A549 (cell line): ENCODE measurements around the gene IL17REL.

Experiments
- CTCF ChIP-seq: fragments of >200 bp; sonication (Bioruptor Twin); formaldehyde crosslinking; IDR thresholded peaks from 3 replicates; pipeline ENCODE4 v1.5.1; 2016
- EP300 ChIP-seq, 2 experiments: fragments of >200 bp; sonication (Bioruptor Twin); formaldehyde crosslinking; IDR thresholded peaks; 2 replicates in 1 of 2; 3 replicates in 1 of 2; pipeline ENCODE4 v1.6.1; 2016 to 2017
- JUN ChIP-seq, 2 experiments: fragments of >200 bp; sonication (Bioruptor Twin); formaldehyde crosslinking; IDR thresholded peaks; 2 replicates in 1 of 2; 3 replicates in 1 of 2; pipeline ENCODE4 v1.6.1; 2016 to 2017
- KDM1A ChIP-seq: fragments of 200-600 bp; sonication (generic); IDR thresholded peaks from 2 replicates; pipeline ENCODE4 v1.6.1; 2016; ENCODE audit warnings: low read depth, mild to moderate bottlenecking
- NR3C1 ChIP-seq: fragments of >200 bp; sonication (Bioruptor Twin); formaldehyde crosslinking; IDR thresholded peaks from 3 replicates; pipeline ENCODE4 v1.6.1; 2017
- PBX3 ChIP-seq: IDR thresholded peaks from 2 replicates; pipeline ENCODE4 v1.6.1; 2012
- POLR2A ChIP-seq: IDR thresholded peaks from 2 replicates; pipeline ENCODE4 v1.6.1; 2012; ENCODE audit warnings: mild to moderate bottlenecking, low read length
- RAD21 ChIP-seq, 2 experiments: fragments of >200 bp in 1 of 2; sonication (Bioruptor Twin) in 1 of 2; formaldehyde crosslinking in 1 of 2; IDR thresholded peaks in 1 of 2; conservative IDR thresholded peaks in 1 of 2; 2 replicates in 1 of 2; 3 replicates in 1 of 2; pipeline ENCODE4 v1.6.1; 2012 to 2018; ENCODE audit warnings: inconsistent platforms in 1 of 2
- USF2 ChIP-seq: fragments of 450-650 bp; IDR thresholded peaks from 2 replicates; pipeline ENCODE4 v1.6.1; 2014; ENCODE audit warnings: antibody characterized with exemption
- ZFP36 ChIP-seq: fragments of 450-650 bp; IDR thresholded peaks from 2 replicates; pipeline ENCODE4 v1.6.1; 2014; ENCODE audit warnings: borderline replicate concordance; ENCODE audit not compliant: partially characterized antibody

GRCh38 chr22:50039669-50040443, 27.3 kb upstream of the IL17REL start:
- TF ChIP-seq POLR2A (no peak; the same call in 1 of the 2 replicates), ZFP36 (no peak), CTCF (no peak), KDM1A (no peak), NR3C1 (no peak), RAD21 (conservative IDR thresholded peaks at IDR 0.05 in 1 of 2, IDR thresholded peaks at IDR 0.05 in 1 of 2) (no peak), USF2 (no peak), JUN (IDR thresholded peaks at IDR 0.05) (no peak), PBX3 (no peak), EP300 (IDR thresholded peaks at IDR 0.05) (no peak)
